GM12873 (cell line): ENCODE measurements around the gene APOC3.

Experiments
- TF ChIP-seq, protein P1 (sequence below): IDR thresholded peaks from 2 replicates; pipeline ENCODE4 v1.5.1; 2012; ENCODE audit warnings: low read depth, mild to moderate bottlenecking, moderate library complexity, low read length, control low read depth; ENCODE audit not compliant: insufficient read depth; ENCODE audit errors: missing control alignments

Gene APOC3

GRCh38 chr11:116826751-116827431 lies 2.8 kb upstream of the APOC3 start:
- TF ChIP-seq, protein P1, sequence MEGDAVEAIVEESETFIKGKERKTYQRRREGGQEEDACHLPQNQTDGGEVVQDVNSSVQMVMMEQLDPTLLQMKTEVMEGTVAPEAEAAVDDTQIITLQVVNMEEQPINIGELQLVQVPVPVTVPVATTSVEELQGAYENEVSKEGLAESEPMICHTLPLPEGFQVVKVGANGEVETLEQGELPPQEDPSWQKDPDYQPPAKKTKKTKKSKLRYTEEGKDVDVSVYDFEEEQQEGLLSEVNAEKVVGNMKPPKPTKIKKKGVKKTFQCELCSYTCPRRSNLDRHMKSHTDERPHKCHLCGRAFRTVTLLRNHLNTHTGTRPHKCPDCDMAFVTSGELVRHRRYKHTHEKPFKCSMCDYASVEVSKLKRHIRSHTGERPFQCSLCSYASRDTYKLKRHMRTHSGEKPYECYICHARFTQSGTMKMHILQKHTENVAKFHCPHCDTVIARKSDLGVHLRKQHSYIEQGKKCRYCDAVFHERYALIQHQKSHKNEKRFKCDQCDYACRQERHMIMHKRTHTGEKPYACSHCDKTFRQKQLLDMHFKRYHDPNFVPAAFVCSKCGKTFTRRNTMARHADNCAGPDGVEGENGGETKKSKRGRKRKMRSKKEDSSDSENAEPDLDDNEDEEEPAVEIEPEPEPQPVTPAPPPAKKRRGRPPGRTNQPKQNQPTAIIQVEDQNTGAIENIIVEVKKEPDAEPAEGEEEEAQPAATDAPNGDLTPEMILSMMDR = no peak

- TF ChIP-seq, protein P1 = no peak
Observed at GRCh38 chr11:116827461-116827860, 2.2 kb upstream of the APOC3 start.

DNA sequence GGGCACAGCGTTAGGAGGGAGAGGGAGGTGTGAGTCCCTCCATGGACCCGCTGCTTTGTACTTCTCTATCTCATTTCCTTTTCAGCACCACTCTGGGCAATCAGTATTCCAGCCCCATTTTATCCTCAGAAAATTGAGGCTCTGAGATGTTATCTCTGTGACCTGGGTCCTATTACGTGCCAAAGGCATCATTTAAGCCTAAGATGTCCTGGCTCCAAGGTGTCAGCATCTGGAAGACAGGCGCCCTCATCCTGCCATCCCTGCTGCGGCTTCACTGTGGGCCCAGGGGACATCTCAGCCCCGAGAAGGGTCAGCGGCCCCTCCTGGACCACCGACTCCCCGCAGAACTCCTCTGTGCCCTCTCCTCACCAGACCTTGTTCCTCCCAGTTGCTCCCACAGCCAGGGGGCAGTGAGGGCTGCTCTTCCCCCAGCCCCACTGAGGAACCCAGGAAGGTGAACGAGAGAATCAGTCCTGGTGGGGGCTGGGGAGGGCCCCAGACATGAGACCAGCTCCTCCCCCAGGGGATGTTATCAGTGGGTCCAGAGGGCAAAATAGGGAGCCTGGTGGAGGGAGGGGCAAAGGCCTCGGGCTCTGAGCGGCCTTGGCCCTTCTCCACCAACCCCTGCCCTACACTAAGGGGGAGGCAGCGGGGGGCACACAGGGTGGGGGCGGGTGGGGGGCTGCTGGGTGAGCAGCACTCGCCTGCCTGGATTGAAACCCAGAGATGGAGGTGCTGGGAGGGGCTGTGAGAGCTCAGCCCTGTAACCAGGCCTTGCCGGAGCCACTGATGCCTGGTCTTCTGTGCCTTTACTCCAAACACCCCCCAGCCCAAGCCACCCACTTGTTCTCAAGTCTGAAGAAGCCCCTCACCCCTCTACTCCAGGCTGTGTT lies 829 bp upstream of the APOC3 start:
- TF ChIP-seq, protein P1 = no peak

- TF ChIP-seq, protein P1 = no peak
Observed at GRCh38 chr11:116830184-116830912, 641 bp downstream of the APOC3 start.

GRCh38 chr11:116831790-116832349 lies 2.2 kb downstream of the APOC3 start:
- TF ChIP-seq, protein P1 = no peak

DNA sequence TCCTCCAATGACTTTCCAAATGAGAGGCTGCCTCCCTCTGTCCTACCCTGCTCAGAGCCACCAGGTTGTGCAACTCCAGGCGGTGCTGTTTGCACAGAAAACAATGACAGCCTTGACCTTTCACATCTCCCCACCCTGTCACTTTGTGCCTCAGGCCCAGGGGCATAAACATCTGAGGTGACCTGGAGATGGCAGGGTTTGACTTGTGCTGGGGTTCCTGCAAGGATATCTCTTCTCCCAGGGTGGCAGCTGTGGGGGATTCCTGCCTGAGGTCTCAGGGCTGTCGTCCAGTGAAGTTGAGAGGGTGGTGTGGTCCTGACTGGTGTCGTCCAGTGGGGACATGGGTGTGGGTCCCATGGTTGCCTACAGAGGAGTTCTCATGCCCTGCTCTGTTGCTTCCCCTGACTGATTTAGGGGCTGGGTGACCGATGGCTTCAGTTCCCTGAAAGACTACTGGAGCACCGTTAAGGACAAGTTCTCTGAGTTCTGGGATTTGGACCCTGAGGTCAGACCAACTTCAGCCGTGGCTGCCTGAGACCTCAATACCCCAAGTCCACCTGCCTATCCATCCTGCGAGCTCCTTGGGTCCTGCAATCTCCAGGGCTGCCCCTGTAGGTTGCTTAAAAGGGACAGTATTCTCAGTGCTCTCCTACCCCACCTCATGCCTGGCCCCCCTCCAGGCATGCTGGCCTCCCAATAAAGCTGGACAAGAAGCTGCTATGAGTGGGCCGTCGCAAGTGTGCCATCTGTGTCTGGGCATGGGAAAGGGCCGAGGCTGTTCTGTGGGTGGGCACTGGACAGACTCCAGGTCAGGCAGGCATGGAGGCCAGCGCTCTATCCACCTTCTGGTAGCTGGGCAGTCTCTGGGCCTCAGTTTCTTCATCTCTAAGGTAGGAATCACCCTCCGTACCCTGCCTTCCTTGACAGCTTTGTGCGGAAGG lies 2.9 kb downstream of the APOC3 start:
- TF ChIP-seq, protein P1 = peak; percentile 25
